A549 treated with AZD9567 at 1 μM for 4 hours (cell line): Measurements from ENCODE around the gene SRA1. TPM values are rescaled to one million over a fixed set of nuclear protein-coding genes. Genes with fewer than 3 reads are reported as not detected.

ENCODE experiments used
- total RNA-seq: library from RNA; stranded (reverse); fragments of 200-300 nt; extraction: Qiagen RNA extraction; gene quantifications from 5 replicates; pipeline ENCODE4 v1.2.3, GENCODE V29; 2022; ENCODE audit not compliant: insufficient read depth

Gene SRA1
- 35.3 to 51.4 TPM (median 46.1 TPM) in 5 replicates for total RNA-seq

GRCh38 chr5:140557136-140557805, at the start of gene SRA1:
Gene SRA1 (minus strand): TSS chr5:140557473. CDS start chr5:140557452, 21 bp downstream.

GRCh38 chr5:140564196-140565023, 7.1 kb upstream of the SRA1 start, which contains the start of the genes APBB3 and SLC35A4:
Gene APBB3 (minus strand): TSS chr5:140564598. CDS start chr5:140564245, 353 bp downstream.
Gene SLC35A4 (plus strand): TSS chr5:140564828. CDS start chr5:140567170, 2,342 bp downstream.

GRCh38 chr5:140547508-140548299, 9.6 kb downstream of the SRA1 start, which contains the start of gene EIF4EBP3:
Gene EIF4EBP3 (plus strand): TSS chr5:140547662. CDS start chr5:140547738, 76 bp downstream.

Other genes with a start within 250 kb of the SRA1 start
- 3.9 to 8.1 TPM (median 7.3 TPM) in 5 replicates for gene HBEGF, start 210.9 kb downstream of the SRA1 start, total RNA-seq
- gene SLC4A9, start 197.3 kb downstream of the SRA1 start, total RNA-seq = not detected in 5 replicates
- gene ANKHD1, start 155.6 kb downstream of the SRA1 start, total RNA-seq = 46.4 to 58.4 TPM (median 56.1 TPM) in 5 replicates
- 2.5 to 4.0 TPM (median 3.1 TPM) in 4 of 5 replicates, not detected in the other for gene EIF4EBP3, start 9.8 kb downstream of the SRA1 start, total RNA-seq
- gene APBB3, start 7.1 kb upstream of the SRA1 start, total RNA-seq = 6.4 to 8.7 TPM (median 7.6 TPM) in 5 replicates
- gene SLC35A4, start 7.4 kb upstream of the SRA1 start, total RNA-seq = 68.6 to 83.5 TPM (median 75.4 TPM) in 5 replicates
- 3.5 to 8.4 TPM (median 4.3 TPM) in 5 replicates for gene CD14, start 75.7 kb upstream of the SRA1 start, total RNA-seq
- 7.6 to 17.9 TPM (median 15.2 TPM) in 5 replicates for gene TMCO6, start 82.0 kb upstream of the SRA1 start, total RNA-seq
- gene NDUFA2, start 90.2 kb upstream of the SRA1 start, total RNA-seq = 83.8 to 126 TPM (median 125 TPM) in 5 replicates
- 86.0 to 142 TPM (median 88.2 TPM) in 5 replicates for gene IK, start 90.4 kb upstream of the SRA1 start, total RNA-seq
- 29.5 to 34.8 TPM (median 31.2 TPM) in 5 replicates for gene WDR55, start 107.4 kb upstream of the SRA1 start, total RNA-seq
- gene DND1, start 116.1 kb upstream of the SRA1 start, total RNA-seq = 0.91 to 1.1 TPM (median 0.98 TPM) in 4 of 5 replicates, not detected in the other
- 76.1 to 99.2 TPM (median 80.5 TPM) in 5 replicates for gene HARS1, start 133.9 kb upstream of the SRA1 start, total RNA-seq
- 33.3 to 39.5 TPM (median 37.6 TPM) in 5 replicates for gene HARS2, start 134.0 kb upstream of the SRA1 start, total RNA-seq
- gene ZMAT2, start 143.0 kb upstream of the SRA1 start, total RNA-seq = 79.6 to 128 TPM (median 85.6 TPM) in 5 replicates
- gene PCDHA1, start 228.7 kb upstream of the SRA1 start, total RNA-seq = 0.13 to 0.25 TPM (median 0.16 TPM) in 4 of 5 replicates, not detected in the other
- gene PCDHA2, start 237.4 kb upstream of the SRA1 start, total RNA-seq = 0.03 to 0.08 TPM (median 0.07 TPM) in 4 of 5 replicates, not detected in the other
- 0.75 to 1.6 TPM (median 0.85 TPM) in 5 replicates for gene PCDHA3, start 243.6 kb upstream of the SRA1 start, total RNA-seq
- gene PCDHA4, start 249.6 kb upstream of the SRA1 start, total RNA-seq = 1.2 to 3.4 TPM (median 1.7 TPM) in 5 replicates